Activated gamma-delta T cell treated with Interleukin-2 at 50 U/mL for 16 hours (primary cell): ENCODE results near the gene GSTO2.
"Not testable (repeated sequence)": the region's sequence is repeated elsewhere in the genome, so short reads cannot be mapped to it uniquely, and the experiment has no call there.

Experiments
- DNase-seq: peaks from one replicate; pipeline ENCODE4 v3.0.0-alpha.2; 2020

The GSTO2 gene

DNA sequence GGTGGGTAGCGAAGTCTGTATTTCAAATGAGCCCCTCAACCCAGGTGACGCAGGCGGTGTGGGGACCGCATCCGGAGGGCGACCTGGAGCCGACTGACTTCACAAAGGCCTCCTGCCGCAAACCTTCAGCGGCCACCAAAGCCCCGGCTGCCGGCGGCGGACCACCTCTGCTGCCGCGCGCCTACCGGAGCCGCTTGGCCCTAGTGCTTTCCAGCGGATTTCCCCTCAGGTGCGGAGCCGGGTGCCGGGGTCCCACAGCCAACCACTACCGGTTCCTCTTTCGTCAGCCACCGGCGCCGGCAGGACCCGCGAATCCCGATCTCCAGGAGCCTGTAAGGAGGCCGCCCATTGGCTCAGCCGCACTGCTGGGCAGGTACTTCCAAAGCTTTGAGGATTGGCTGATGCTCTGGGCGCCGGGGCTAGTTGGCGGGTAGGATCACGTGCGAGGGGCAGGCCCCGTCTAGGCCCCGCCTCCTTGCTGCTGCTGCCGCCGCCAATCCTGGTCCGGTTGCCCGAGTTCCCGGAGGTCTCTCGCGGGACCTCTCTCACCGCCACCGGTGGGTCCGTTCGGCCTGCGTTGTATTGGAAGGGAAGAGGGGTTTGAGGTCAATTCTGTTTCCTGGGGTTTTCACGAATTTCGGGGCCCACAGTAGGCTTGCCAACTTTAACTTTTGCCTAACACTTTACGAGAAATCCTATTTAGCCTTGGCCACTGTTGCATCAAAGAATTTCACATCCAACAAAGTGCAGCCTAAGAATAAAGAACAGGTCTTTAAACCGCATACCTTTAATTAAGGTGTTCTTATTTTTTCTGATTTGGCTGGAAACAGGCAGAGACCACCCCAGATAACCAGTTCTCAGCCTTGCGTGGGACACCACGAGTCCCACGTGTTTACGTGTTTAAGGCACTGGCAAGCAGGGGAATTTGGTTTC lies at the start of gene GSTO2:
Gene GSTO2, plus strand, starts transcription at position 472 of the 933 bp plus-strand sequence. CDS start 5,732 bp downstream, outside the sequence.
- DNase-seq = peak; percentile 96

DNA sequence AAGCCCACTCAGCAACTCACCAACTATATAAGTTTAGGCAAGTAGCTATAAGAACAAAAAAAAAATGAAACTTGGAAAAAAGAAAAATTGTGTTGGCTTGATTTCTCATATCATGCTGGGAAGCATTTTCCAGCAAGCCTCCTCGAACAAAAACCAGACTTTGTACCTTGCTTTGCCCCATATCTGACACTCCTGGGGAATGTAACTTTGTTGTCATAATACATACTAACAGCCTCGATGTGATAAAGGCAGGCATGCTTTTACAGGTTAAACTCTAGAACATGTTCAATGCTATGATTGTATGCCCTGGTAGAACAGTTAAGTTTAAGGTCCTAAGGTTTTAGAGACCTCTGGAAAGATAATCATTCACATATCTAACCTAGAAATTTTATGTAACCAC lies 48.5 kb upstream of the GSTO2 start:
- DNase-seq = no peak

DNA sequence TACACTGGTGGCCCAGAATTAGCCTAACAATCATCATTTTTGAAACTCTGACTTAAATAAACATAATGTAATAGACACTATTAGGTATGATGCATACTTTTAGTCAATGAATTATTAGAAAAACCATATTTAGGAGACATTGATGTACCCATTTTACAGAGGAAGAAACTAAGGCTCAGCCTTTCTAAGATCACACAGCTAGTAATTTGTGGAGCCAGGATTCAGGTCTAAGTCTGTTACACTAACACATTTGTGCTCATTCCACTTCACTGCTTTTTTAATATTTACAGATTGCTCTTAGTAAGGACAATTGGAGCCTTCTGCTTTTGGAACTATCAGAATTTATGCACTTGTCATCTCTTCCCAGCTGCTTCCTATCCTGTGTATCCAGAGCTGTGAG lies 45.7 kb upstream of the GSTO2 start:
- no peak for DNase-seq

DNA sequence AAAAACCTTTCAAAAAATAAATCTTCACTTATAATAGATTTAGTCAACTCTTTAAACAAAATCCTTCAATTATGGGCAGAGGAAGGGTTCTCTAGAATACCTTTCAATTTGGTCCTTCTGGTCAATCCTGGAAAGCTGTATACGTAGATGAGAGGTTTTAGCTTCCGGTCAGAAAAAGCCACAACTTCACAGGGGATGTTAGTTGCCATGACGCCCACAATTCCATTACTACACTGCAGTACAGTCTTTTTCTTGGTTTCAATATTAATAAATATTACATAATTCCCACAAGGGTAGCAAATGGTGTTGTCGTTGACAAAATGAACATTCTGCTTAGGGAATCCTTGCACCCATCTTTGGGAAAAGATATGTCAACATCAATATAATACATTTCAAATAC lies 38.5 kb upstream of the GSTO2 start:
- no peak for DNase-seq

DNA sequence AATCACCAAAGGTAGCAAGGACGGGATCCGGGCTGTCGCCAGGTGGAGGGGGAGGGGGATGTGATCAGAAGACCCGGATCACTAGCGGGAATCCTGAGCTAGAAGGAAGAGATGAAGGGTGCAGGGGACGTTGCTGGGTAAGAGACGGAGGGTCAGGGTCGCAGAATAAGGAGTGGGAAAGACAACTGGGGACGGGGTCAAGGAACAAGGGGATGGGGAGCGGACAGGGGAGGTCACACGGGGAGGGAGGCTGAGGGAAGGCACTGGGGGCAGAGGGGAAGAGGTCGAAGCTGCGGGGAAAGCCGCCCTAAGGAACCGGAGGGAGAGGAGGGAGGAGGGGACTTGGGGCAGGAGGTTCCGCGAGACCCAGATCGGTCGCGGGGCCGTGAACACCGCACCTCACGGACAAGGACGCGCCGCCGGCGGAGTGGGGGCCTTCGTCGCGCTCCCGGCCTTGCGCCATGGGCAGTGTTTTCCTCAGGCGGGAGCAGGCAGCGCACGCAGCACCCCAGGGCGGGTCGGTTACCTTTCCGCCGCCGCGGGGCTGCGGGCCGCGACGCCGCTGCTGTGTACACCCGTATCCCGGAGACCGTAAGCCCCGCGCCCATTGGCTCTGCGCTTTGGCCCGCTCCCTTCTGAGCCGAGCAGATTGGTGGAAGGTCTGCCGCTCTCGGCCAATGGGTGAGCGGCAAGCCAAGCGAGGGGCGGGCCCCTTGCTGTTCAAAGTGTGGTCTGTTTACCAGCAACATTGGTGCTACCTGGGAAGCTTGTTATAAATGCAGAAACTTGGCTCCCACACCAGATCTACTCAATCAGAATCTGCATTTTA lies 37.0 kb upstream of the GSTO2 start, which contains the start of gene CFAP43:
Gene CFAP43, minus strand, starts transcription at position 581 of the 829 bp plus-strand sequence. Its CDS starts 118 bp downstream, at position 463.
- DNase-seq = peak; percentile 99

DNA sequence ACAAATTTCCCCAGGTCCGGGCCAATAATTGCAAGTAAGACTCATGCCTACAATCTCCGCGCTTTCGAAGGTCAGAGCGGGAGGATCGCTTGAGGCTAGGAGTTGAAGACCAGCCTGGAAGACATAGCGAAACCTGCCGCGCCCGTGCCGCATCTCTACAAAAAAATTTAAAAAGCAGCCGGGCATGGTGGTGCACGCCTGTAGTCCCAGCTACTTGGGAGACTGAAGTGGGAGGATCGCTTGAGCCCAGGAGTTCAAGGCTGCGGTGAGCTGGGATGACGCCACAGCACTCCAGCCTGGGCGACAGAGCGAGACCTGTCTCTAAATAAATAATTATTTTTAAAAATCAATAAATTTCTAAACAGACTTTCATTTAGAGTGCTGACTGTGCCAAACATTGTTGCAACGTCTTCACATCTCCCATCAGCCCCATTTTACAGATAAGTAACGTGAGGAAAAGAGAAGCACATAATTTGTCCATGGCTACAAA lies 36.3 kb upstream of the GSTO2 start:
- no peak for DNase-seq

DNA sequence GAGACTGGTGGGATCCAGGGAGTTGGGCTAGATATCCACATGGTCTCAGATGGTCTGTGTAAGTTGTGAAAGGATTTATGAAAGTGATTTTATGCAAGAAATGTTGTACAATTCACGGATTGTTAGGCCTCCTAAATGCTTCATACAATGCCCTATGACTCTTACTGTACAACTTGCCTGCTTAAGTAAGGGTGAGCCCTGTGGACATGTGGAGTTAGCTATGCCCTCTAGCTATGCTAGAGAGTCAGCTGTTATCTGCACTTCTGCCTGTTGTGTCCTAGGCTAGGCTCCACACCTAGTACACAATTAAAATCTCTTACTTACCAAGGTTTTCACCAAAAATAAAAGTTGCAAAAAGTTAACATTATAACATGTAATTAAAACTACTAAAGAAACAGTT lies 35.2 kb upstream of the GSTO2 start:
- no peak for DNase-seq

DNA sequence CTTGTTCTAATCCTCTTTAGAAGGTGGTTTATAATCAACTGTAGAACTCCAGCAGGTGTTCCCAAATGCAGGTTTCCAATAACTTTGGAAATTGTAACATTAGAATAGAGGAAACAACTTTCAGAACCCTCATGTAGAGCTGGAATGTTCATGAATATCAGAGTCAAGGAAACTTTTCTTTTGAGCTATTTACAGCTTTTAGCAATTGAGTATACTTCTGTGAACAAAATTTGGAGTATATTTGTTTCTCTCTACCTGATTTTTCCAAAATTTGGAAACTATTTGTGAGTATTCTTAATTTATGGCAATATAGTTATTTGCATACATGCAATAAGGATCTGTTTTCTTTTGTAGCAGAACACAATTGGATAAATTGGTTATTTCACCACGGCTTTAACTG lies 34.0 kb upstream of the GSTO2 start:
- no peak for DNase-seq

DNA sequence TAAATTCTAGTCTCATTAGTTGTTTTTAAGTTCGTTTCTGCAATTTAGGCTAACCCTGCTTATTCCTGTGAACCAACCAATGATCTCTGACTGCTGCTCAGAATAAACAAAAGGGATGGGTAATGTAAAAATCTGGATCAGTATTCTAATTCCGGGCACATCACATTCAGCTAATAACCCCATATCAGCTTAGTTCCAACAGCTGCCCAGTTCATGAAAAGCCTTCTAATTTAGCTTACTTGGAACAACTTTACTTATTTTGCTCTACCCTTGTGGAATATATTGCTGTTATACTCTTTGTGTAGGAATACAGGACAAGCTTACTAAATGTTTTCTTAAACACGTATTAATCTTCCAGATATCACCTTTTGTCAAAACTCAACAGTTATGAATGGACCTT lies 33.2 kb upstream of the GSTO2 start:
- DNase-seq = no peak

DNA sequence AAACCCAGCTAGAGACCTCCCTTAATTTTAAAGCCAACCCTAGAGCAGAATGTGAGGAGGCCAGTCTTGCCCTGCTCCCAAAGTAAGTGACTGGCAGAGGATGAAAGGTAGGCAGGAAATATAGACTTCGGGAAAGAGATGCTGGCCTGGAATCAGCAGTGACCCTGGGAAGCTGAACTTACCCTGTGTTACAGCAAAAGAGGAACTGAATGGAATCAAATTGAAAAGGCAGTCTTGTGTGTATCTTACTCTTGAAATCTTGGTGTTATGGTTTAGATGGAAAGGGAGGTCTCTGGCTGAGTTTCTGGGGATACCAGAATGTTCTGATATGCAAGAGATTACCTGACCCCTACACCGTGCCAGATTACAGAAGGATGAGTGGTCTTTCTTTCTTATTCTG lies 28.9 kb upstream of the GSTO2 start:
- no peak for DNase-seq

DNA sequence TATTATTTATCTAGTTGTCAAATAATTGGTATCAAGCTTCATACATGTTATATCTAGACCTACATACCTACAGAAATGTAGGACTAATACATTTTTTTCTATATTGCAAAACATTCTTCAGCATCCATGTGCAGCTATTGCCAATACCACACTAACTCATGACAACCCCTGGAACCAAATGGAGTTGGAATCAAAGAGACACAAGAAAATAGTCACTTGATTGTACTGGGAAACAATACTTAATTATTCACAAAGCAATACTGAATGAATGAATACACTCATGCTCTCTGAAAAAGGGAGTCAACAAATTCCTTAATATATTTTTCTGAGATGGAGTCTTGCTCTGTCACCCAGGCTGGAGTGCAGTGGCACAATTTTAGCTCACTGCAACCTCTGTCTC lies 26.4 kb upstream of the GSTO2 start:
- no peak for DNase-seq

DNA sequence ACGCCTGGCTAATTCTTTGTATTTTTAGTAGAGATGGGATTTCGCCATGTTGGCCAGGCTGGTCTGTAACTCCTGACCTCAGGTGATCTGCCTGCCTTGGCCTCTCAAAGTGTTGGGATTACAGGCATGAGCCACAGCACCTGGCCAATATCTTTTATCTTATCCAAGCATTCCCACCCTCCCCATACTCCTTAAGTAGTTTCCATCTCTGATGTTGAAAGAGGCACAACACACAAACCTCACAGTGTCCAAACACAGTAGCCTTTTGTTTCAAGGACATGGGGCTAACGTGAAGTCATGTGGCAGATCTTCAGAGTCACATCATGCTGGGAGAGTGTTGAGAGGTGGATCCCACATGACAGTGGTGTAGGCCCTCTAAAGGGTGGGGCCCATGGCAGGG lies 26.0 kb upstream of the GSTO2 start:
- DNase-seq = not testable (repeated sequence)

DNA sequence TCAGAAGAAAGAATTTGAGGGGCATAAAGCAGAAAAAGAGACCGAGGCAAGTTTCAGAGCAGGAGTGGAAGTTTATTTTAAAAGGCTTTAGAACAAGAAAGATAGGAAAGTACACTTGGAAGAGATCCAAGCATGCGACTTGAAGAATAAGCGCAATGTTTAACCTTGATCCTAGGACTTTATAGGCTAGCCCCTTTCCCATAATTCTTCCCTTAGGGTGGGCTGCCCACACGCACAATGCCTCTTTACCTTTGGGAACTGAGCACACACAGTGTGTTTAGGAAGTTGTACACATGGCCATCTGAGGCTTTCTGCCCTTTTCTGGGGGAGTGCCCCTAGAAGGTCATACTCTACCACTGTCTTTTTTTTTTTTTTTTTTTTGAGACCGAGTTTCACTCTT lies 25.5 kb upstream of the GSTO2 start:
- no peak for DNase-seq

DNA sequence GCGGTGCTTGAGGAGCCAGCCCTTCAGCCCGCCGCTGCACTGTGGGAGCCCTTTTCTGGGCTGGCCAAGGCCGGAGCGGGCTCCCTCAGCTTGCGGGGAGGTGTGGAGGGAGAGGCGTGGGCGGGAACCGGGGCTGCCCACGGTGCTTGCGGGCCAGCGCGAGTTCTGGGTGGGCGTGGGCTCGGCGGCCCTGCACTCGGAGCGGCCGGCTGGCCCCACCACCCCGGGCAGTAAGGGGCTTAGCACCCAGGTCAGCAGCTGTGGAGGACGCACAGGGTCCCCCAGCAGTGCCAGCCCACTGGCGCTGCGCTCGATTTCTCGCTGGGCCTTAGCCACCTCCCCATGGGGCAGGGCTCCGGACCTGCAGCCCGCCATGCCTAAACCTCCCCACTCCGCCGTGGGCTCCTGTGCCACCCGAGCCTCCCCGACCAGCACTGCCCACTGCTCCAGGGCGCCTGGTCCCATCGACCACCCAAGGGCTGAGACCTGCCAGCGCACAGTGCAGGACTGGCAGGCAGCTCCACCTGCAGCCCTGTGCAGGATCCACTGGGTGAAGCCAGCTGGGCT lies 23.8 kb upstream of the GSTO2 start:
- DNase-seq = no peak

DNA sequence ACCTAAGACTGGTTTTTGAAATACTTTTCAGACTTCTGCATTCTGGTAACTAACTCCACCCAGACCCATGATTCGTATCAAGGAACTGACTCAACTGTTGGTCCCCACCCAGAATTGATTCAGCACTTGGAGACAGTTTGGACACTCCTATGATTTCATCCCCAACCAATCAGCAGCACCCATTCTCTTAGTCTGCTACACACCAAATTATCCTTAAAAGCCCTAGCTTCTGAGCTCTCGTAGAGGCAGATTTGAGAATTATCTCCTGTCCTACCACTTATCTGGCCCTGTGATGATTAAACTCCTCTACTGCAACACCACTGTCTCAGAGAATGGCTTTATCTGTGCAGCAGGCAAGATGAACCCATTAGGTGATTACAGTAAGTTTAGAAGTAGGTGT lies 22.0 kb upstream of the GSTO2 start:
- DNase-seq = no peak

DNA sequence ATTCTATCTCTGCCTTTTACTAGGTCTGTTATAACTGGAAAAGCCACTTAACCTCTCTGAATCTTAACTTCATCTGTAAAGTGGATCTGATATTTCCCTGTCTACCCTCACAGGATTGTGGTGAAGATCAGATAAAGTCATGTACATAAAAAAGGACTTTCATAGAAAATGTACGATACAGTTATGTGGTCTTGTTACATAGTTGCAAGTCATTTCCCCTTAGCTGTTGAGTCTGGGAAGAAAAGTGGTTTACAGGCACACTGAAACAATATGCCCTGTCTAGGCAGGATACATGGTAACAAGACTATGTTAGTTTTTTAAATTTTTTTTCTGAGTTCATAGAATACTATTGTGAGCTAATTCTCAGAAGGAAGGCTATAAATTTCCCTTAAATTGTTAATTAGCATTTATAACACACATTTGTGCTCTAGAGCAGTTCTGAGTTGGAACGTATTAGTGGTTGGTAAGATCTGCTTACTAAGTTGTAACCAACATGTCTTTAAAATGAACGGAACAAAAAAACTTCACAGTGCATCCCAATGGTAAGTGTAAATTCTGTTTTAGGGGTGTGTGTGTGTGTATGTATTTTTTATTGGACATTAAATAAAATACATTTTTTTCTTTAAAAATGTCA lies 21.4 kb upstream of the GSTO2 start:
- no peak for DNase-seq

DNA sequence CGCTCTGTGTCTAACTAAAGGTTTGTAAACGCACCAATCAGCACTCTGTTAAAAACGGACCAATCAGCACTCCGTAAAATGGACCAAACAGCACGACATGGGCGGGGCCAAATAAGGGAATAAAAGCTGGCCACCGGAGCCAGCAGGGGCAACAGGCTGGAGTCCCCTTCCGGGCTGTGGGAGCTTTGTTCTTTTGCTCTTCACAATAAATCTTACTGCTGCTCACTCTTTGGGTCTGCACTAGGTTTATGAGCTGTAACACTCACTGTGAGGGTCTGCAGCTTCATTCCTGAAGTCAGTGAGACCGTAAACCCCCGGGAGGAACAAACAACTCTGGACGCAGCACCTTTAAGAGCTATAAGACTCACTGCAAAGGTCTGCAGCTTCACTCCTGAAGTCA lies 20.1 kb upstream of the GSTO2 start:
- not testable (repeated sequence) for DNase-seq

DNA sequence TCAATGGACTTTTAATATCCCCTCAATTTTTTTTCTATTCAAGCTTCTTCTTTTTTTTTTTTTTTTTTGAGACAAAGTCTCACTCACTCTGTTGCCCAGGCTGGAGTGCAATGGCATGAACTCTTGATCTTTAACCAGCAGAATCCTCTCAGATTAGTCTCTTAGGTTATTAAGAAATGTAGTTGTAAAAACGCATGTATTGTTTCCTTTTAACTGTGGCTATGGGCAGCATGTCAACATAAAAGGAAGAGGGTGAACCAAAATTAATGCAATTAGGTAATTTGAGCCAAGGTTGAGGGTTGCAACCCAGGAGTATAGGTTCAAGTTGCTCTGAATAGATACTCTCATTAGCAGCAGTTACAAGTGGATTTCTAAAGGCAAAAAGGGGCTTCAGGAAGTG lies 18.6 kb upstream of the GSTO2 start:
- DNase-seq = no peak

DNA sequence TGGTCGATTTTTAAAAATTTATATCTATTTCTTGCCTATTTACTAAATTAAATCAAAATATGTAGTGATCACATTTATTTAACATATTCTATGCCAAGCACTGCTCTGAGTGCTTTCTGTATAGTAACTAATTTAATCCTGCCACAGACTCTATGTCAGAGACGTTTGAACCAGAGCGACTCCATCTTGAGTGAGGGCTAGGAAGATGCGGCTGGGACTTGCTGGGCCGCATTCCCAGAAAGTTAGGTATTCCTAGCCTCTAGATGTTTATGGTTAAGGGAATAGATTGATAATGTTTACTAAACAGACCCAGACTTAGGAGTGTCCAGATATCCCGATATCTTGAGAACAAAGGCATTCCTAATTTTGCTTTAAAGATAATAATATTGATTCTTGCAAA lies 17.5 kb upstream of the GSTO2 start:
- DNase-seq = no peak

DNA sequence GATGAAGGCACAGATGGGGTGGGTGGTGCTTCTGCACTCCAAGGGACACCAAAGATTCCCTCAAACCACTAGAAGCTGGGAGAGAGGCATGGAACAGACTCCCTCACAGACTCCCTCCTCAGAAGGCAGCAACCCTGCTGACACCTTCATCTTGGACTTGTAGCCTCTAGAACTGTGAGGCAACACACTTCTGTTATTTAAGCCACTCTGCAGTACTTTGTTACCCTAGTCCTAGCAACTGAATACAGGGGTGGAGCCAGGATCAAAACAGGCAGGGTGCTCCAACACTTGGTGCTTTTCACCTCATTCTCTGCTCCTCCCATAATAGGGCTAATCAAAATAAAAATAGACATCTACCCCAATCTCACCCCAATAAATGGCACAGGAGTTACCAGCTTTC lies 16.6 kb upstream of the GSTO2 start:
- DNase-seq = no peak

DNA sequence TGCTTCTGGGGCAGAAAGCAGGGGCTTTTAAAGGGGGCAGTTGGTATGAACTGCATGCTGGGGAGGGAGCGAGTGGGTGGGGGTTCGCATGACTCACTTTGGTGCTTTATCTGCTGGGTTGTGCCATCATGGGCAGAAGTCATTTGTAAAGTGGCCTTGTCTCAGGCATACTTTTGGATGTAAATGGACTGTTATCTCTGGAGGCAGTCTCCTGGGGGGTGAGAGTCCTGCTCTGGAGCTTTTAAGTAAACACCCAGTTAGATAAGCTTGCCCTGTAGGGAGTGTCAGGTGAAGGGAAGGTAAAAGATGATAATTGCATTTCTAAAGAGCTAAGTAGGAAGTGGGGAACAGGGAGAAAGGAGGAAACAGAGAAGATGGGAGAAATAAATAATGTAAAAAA lies 15.9 kb upstream of the GSTO2 start:
- DNase-seq = no peak

DNA sequence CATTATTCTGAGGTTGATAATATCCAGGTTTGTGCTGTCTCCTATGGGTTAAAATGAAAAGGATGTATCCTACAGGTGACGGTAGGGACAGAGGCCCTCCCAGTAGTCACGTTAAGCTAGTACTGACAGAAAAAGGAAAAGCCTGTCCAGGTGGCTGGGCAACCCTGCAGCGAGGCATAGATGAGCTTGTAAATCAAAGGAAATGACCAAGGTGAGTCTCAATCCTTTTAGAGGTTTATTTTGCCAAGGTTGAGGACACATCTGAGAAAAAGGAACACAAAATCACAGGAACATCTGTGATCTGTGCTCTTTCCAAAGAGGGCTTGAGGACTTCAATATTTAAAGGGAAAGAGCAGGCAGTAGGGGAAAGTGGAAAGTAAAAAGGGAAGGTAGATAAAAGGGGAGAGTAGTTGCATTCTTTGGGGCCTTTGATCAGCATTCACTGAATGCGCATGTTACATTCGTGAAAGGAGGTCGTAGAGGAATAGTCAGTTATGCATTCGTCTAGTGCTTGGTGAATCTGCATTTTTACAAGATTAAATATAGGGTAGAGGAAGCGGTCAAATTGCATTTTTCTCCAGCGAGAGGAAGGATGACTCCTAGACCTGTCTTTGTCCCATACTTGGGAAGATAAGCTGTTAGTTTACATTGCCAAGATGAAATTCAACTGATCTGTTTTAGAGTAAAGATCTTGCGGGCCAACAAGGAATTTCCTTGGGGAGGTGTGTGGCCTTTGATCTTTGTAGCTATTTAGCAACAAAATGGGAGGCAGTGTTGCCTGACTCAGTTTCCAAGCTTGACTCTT lies 15.2 kb upstream of the GSTO2 start:
- DNase-seq = no peak
